Gastrocnemius medialis (tissue), 4 donors: ENCODE results near the gene C1orf35. TPM values are rescaled to one million over a fixed set of nuclear protein-coding genes. Genes with fewer than 3 reads are reported as not detected.

Experiments used
- ATAC-seq, 2 donors: fragments of 150-250 bp; one replicate each; pipeline ENCODE4 v1.9.1; 2016
- DNase-seq, 2 donors: peaks; one replicate each; pipeline ENCODE4 v3.0.0-alpha.2; 2019
- H3K27ac ChIP-seq, 4 donors: fragments of 200-600 bp; sonication (generic); 1 replicate in 1 of 4; 2 replicates in 3 of 4; pipeline ENCODE4 v1.5.1; 2016 to 2018; ENCODE audit warnings: mild to moderate bottlenecking in 2 of 4, moderate library complexity in 1 of 4
- H3K27me3 ChIP-seq, 3 donors: fragments of 200-600 bp; sonication (generic) in 2 of 3; 1 replicate in 1 of 3; 2 replicates in 2 of 3; pipeline versions ENCODE4 v1.5.1 to v1.6.0; 2016 to 2019; ENCODE audit warnings: mild to moderate bottlenecking in 1 of 3, moderate library complexity in 1 of 3
- H3K36me3 ChIP-seq, 2 donors: fragments of 200-600 bp; sonication (generic) in 1 of 2; one replicate each; pipeline ENCODE4 v1.5.1; 2017 to 2018
- H3K4me1 ChIP-seq, 2 donors: fragments of 200-600 bp; sonication (generic) in 1 of 2; one replicate each; pipeline ENCODE4 v1.5.1; 2016 to 2017; ENCODE audit warnings: mild to moderate bottlenecking in 2 of 2
- H3K4me3 ChIP-seq, 4 donors: fragments of 200-600 bp; sonication (generic) in 3 of 4; 1 replicate in 1 of 4; 2 replicates in 3 of 4; pipeline ENCODE4 v1.5.1; 2016 to 2019; ENCODE audit warnings: mild to moderate bottlenecking in 2 of 4
- H3K9me3 ChIP-seq, 3 donors: fragments of 200-600 bp; sonication (generic) in 2 of 3; 1 replicate in 1 of 3; 2 replicates in 2 of 3; pipeline ENCODE4 v1.5.1; 2016 to 2019
- POLR2A ChIP-seq, 2 donors: fragments of 450-650 bp; IDR thresholded peaks; one replicate each; pipeline ENCODE4 v1.6.1; 2017; ENCODE audit warnings: antibody characterized with exemption in 2 of 2, mild to moderate bottlenecking in 2 of 2, moderate library complexity in 2 of 2
- in situ Hi-C, 4 donors: fragments of 200-750 bp; cut with MboI; loops; one replicate each; pipeline versions ENCODE4 v1.15.0 to v1.8.0; 2017; ENCODE audit warnings: low sequenced_read_pairs in 4 of 4
- intact Hi-C: fragments of 100-400 bp; cut with DNase I; formaldehyde crosslinking; loops from one replicate; pipeline ENCODE4 v1.15.1; 2023; ENCODE audit warnings: low total_unique reads
- total RNA-seq, 4 donors: library from RNA; depleted of rRNA; stranded (reverse); fragments of >200 nt; gene quantifications; one replicate each; pipeline versions ENCODE4 v1.1.0 to v1.2.3, GENCODE V29; 2016
- TF ChIP-seq, protein P1 (sequence below), 5 experiments: fragments of 450-650 bp in 3 of 5; fragments of 200-600 bp in 2 of 5; sonication (generic) in 2 of 5; IDR thresholded peaks in 4 of 5; conservative IDR thresholded peaks in 1 of 5; 1 replicate in 4 of 5; 2 replicates in 1 of 5; pipeline ENCODE4 v1.5.1; 2016 to 2019; ENCODE audit warnings: antibody characterized with exemption in 5 of 5, mild to moderate bottlenecking in 3 of 5, moderate library complexity in 3 of 5

Gene C1orf35
- total RNA-seq, 4 donors from 2014 or later, result 5.9 to 11.0 (median 7.8) TPM

- ATAC-seq, result no peak
- Histone ChIP-seq H3K27ac (peak overlapping the region; percentile 94 to 99 (median 96)), H3K36me3 (peaks cover 0 to 17% of the 10 kb centered on the region in 2 donors), H3K9me3 (no peaks in the 10 kb centered on the region), H3K27me3 (no peaks in the 10 kb centered on the region), H3K4me1 (peaks cover 32 to 37% of the 10 kb centered on the region in 2 donors), H3K4me3 (peak overlapping the region in 1 of 4 donors; percentile 96)
- DNase-seq, result no peak
- TF ChIP-seq, protein P1, sequence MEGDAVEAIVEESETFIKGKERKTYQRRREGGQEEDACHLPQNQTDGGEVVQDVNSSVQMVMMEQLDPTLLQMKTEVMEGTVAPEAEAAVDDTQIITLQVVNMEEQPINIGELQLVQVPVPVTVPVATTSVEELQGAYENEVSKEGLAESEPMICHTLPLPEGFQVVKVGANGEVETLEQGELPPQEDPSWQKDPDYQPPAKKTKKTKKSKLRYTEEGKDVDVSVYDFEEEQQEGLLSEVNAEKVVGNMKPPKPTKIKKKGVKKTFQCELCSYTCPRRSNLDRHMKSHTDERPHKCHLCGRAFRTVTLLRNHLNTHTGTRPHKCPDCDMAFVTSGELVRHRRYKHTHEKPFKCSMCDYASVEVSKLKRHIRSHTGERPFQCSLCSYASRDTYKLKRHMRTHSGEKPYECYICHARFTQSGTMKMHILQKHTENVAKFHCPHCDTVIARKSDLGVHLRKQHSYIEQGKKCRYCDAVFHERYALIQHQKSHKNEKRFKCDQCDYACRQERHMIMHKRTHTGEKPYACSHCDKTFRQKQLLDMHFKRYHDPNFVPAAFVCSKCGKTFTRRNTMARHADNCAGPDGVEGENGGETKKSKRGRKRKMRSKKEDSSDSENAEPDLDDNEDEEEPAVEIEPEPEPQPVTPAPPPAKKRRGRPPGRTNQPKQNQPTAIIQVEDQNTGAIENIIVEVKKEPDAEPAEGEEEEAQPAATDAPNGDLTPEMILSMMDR (IDR thresholded peaks at IDR 0.05 in 4 of 5, conservative IDR thresholded peaks at IDR 0.05 in 1 of 5), result no peak
- TF ChIP-seq POLR2A (IDR thresholded peaks at IDR 0.05), result no peak
- in situ Hi-C loops, result no loop called here
- intact Hi-C loops, result no loop called here
Observed at GRCh38 chr1:228142701-228143136, 39.6 kb upstream of the C1orf35 start.

DNA sequence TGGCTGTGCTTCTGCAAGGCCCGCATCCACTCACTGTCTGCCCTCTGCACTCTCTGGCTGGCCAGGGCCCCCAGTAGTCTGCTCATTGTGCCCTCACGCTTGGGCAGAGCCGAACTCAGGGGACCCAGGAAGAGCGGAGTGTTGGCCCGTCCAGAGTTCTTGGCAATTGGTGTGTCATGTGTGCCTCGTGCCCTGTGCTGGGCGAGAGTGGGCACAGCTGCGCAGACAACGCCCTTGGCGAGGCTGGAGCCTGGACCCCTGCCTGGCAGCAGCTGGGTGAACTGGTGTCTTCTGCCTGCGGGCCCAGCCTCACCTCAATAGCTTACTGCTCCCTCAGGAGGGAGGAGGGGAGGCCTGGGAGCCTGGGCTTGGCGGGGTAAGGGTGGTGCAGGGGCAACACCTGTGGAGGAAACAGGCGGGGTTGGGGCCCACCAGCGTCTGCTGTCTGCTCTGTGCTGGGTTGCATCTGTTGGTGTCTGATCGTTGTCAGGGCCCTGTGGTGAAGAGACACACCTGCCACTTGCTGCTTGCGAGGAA, 39.1 kb upstream of the C1orf35 start:
- intact Hi-C loops (no loop called here), in situ Hi-C loops (no loop called here)
- ATAC-seq (no peak), DNase-seq (peak in 1 of 2 donors; percentile 62)
- TF ChIP-seq POLR2A (IDR thresholded peaks at IDR 0.05), result peak in 1 of 2 donors; percentile 8
- TF ChIP-seq, protein P1 (IDR thresholded peaks at IDR 0.05 in 4 of 5, conservative IDR thresholded peaks at IDR 0.05 in 1 of 5), result no peak
- Histone ChIP-seq H3K9me3 (no peaks in the 10 kb centered on the region), H3K4me1 (peaks cover 32 to 37% of the 10 kb centered on the region in 2 donors), H3K36me3 (peaks cover 0 to 12% of the 10 kb centered on the region in 2 donors), H3K27me3 (no peaks in the 10 kb centered on the region), H3K27ac (peak overlapping the region; percentile 94 to 99 (median 96)), H3K4me3 (peak overlapping the region in 2 of 4 donors; percentile 96 to 100)

DNA sequence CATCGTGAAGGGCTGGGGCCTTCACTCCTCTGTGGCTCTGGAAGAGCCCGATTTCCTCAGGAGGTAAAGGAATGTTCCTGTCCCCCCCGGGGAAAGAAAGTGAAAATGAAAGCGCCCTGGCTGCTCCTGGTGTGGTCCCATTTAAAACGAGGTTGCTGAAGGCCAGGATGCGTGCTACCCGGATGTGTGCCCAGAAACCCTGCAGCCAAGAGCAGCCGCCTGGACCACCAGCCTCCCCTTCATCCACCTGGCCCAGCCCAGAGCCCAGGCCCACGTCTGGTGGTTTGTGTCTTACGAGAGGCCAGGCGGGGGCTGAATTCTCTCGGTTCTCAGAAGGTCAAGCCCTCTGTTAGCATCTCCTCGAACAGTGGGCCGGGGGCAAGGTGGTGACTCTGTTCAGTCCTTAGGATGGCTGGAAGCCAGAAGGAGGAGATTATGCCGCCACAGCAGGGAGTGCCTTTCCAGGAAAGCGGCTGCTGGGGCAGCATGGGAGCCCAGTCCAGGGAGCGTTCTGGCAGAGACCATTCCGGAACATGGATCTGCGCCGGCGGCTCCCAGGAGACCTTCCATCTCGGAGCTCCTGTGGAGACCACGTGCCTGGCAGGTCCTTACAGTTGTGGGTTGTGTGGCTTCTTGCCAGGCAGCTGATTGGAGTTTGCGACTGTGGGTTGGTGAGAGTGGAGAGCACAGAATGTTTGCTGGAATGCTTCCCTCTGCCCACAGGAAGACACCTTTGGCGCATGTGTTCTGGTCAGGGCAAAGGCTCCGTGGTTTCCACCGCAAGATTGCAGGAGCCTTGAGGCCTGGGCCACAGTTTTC, 38.3 kb upstream of the C1orf35 start:
- peak overlapping the region; percentile 83 to 100 (median 96) for H3K4me3 ChIP-seq
- DNase-seq, result peak in 1 of 2 donors; percentile 54
- in situ Hi-C loops (no loop called here), intact Hi-C loops (loop anchor here (2.0 kb wide), 1 partner anchor 59 kb away; the partner anchor contains the start of gene ARF1)
- no peak for TF ChIP-seq POLR2A (IDR thresholded peaks at IDR 0.05)
- TF ChIP-seq, protein P1 (IDR thresholded peaks at IDR 0.05 in 4 of 5, conservative IDR thresholded peaks at IDR 0.05 in 1 of 5), result no peak
- H3K9me3 ChIP-seq, result no peaks in the 10 kb centered on the region
- no peaks in the 10 kb centered on the region for H3K27me3 ChIP-seq
- no peak for ATAC-seq
- H3K4me1 ChIP-seq, result peaks cover 32 to 37% of the 10 kb centered on the region in 2 donors
- H3K36me3 ChIP-seq, result peaks cover 0 to 10% of the 10 kb centered on the region in 2 donors
- peak overlapping the region; percentile 94 to 99 (median 96) for H3K27ac ChIP-seq

DNA sequence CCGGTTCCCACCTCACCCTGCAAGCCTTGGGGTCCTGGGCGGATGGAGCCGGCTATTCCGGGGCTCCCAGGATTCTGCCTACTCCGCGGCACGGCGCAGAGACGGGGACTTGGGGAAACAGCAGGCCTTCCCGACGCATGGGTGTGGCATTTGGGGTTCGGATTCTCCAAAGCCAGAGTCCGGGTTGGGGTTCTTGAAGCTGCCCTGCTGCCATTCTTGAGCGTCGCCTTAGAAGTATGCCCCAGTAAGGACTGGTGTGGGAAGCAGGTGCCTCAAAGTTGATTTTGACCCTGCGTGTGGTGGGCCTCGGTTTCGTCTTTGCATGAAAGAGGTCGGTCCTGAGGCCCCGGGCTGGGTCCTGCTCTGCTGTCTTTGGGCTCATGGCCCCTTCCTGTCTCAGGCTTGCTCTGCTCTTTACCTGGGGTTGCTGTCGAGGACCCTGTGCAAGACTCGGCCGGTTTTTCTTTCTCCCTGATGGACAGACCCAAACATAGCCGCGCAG, 37.6 kb upstream of the C1orf35 start:
- Histone ChIP-seq H3K9me3 (no peaks in the 10 kb centered on the region), H3K4me1 (peaks cover 32 to 37% of the 10 kb centered on the region in 2 donors), H3K27ac (peak overlapping the region; percentile 94 to 99 (median 96)), H3K36me3 (peaks cover 0 to 3% of the 10 kb centered on the region in 2 donors), H3K27me3 (no peaks in the 10 kb centered on the region), H3K4me3 (peak overlapping the region; percentile 83 to 100 (median 96))
- TF ChIP-seq, protein P1 (IDR thresholded peaks at IDR 0.05 in 4 of 5, conservative IDR thresholded peaks at IDR 0.05 in 1 of 5), result no peak
- no peak for TF ChIP-seq POLR2A (IDR thresholded peaks at IDR 0.05)
- no peak for ATAC-seq
- no peak for DNase-seq
- intact Hi-C loops (loop anchor here (1.0 to 2.0 kb wide), 3 partner anchors 25 to 58 kb away; partner anchors contain the start of genes ARF1, IBA57 and MRPL55), in situ Hi-C loops (no loop called here)
